GM21526 (cell line): ENCODE data around the gene CYP17A1.

Experiments used
- ATAC-seq: cut with Tn5 transposase; IDR thresholded peaks from one replicate; pipeline ENCODE4 v1.9.1; 2021; ENCODE audit warnings: moderate library complexity; ENCODE audit not compliant: unreplicated experiment, low FRiP score

CYP17A1 gene

DNA sequence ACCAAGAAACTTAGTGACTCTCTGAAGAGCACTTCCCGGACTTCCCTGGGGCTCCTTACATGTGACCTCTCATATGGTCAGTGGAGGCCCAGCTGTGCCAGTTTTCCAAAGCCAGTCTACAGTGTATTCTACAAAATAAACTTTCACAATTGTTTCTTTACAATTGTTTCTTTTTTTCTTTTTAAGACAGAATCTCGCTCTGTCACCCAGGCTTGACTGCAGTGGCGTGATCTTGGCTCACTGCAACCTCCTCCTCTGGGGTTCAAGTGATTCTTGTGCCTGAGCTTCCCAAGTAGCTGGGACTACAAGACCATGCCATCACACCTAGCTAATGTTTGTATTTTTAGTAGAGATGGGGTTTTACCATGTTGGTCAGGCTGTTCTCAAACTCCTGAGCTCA lies 25.9 kb downstream of the CYP17A1 start:
- ATAC-seq: no peak

GRCh38 chr10:102808380-102808779 lies 28.8 kb downstream of the CYP17A1 start:
- ATAC-seq: no peak

- ATAC-seq: no peak
Observed at GRCh38 chr10:102804382-102805055, 32.7 kb downstream of the CYP17A1 start.

GRCh38 chr10:102802920-102803534 lies 34.2 kb downstream of the CYP17A1 start:
- no peak for ATAC-seq

GRCh38 chr10:102801978-102802377 lies 35.2 kb downstream of the CYP17A1 start:
- ATAC-seq: no peak

DNA sequence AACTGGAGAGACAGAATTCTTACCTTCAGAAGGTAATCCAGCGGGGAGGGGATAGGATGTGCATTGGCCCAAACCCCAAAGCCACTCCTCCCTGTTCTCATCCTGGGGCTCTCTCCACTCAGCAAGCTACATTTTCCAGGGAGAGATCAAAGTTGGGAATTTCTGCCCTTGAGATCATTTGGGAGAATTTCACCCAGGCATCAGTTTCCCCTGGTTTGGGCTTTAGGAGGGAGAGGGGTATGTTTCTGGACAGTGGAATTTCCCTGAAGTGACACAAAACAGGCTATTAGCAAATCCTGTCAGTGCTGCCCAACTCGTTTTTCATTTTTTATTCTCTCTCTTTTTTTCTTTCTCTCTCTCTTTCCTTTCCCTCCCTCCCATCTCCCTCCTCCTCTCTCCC lies 35.7 kb downstream of the CYP17A1 start:
- ATAC-seq: no peak

GRCh38 chr10:102800611-102801335 lies 36.4 kb downstream of the CYP17A1 start:
- ATAC-seq: no peak

GRCh38 chr10:102799691-102800471 lies 37.3 kb downstream of the CYP17A1 start:
- no peak for ATAC-seq

DNA sequence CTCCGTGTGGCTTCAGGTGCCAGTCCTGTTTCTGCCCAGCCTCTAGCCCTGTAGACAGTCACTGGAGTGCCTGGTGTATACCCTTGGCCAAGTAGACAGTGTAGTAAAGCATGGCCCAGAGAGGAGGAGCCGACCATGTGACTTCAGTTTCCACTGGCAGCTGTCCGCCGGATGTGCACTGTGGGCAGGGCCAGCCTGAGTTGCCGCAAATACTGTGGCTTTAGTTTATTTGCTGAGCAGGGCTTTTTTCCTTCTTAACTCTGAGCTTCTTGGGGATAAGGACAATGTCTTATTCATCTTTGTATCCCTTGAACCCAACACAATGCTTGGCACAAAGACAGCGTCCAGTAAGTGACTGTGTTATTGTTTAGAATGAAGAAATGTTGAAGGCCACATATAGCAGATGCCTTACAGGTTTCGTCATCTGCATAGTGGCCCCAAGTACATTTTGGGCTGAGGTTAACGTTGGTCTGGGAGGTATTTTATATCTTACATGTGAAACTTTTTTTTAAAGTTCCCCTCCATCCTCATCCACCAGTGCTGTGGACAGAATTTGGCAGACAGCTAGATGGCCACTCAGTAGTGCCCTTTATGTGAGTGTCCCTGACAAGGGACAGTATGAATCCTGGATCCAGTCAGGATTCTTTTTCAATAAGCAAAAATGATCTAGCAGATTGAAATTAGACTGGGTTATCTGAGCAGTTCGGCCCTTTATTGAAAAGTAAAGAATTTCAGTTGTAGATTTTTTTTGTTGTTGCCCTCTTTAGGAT lies 40.6 kb downstream of the CYP17A1 start:
- peak; percentile 93 for ATAC-seq

- peak; percentile 15 for ATAC-seq
Observed at GRCh38 chr10:102795453-102796406, 41.5 kb downstream of the CYP17A1 start.

DNA sequence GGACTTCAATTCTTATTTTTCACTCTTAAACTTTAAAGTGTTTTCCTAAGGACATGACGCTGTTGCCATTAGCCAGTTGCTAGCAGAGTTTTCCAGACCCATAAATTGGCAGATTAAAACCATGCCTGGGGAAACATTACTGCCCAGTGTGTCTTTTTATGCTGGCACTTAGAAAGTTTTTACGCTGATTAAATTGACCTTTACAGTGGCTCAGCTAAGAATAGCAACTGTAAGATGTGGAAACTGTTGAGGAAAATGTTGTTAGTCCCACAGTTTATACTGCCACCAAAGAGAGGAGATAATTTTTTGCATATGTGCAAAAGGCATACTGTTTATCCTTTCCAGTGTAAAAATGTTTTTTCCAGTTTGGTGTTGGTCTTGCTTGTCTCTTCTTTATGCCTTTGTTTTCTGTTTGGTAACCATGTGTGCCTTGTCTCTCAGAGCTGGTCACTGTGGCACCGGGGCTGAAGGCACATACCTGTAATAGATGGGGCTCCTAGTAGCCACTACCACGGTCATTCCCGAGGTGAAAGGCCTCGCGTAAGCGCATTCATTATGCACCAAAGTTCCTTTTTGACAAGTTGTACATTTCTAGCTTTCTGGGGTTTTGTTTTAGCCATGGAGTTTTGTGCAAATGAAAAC lies 45.3 kb downstream of the CYP17A1 start:
- no peak for ATAC-seq

DNA sequence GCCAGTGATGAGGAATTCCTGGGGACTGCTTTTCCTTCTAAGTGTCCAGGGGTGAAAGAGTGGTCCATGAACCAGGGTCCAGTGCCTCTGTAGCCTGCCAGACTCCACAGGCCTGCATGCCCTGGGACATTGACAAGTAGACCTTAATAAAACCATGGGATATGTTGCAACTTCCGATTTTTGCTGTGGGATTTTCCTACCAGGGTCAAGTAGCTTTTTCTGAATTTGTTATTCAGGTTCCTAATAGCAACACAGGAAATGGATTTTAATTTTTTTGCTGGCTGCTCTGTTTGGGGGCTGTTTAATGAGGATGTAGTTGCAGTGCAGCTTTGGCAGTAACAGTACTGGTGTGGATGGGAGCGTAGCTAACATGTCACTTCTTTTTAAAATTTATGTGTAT lies 51.4 kb downstream of the CYP17A1 start:
- ATAC-seq: no peak

- no peak for ATAC-seq
Observed at GRCh38 chr10:102783568-102783967, 53.6 kb downstream of the CYP17A1 start.

DNA sequence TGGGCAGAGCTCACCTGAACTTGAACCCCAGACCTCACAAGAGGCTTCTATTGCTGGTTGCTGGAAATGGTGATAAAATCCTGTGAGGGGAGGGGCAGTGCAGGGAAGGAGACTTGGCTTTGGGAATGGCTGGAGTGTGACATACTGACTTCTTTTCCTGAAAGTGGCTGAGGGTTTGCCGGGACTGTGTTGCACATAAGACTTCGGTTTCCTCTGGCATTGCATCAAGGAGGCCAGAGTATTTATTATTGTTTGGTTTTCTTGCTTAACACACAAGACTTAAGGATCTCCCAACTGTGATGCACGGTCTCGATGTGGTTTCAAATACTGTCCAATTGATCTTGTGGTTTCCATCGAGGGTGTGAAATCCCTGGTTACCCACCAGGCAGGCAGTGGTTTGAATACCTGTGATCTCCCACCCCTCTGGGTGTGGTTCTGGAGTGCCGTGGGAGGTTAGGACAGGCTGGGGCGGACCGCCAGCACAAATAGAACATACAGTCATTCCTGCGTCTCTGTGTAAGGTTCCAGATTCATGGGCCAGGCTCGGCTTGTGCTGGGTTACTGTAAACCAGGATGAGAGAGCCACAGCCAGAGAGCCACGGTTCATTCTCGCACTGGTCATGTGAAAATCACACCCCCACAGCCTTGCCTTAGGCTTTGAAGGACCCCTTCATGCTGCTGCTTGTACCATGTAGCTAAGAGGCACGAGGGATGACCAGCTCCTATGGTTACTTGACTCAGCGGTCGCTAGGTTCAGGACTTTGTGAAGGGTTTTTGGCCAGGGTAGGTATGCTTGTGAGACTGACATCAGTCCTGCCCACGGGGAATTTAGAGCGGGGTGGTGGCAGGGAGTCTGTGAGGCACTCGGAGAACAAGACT lies 54.3 kb downstream of the CYP17A1 start:
- no peak for ATAC-seq

DNA sequence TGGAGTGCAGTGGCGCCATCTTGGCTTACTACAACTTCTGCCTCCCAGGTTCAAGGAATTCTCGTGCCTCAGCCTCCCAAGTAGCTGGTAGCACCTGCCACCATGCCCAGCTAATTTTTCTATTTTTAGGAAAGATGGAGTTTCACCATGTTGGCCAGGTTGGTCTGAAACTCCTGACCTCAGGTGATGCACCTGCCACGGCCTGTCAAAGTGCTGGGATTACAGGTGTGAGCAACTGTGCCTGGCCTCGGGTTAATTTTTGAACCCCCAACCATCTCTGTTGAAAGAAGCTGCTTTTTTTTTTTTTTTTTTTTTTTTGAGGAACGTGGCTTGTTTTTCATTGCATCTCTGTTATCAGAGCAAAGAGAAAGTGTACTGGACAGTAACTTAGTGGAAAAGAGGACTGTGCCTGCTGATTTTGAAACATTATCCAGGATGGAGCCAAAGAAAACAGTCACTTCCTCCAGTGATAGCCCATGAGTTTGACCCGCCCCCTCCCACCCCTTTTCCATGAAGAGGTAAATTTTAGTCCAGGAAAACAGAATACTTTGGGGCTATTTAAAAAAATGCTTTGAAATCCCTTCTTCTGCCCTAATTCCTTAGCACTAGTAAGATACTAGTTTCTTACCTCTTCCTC lies 55.2 kb downstream of the CYP17A1 start:
- ATAC-seq: no peak

GRCh38 chr10:102781090-102781920 lies 55.9 kb downstream of the CYP17A1 start:
- ATAC-seq: no peak
